ENCODE results near the gene QKI.

DNA sequence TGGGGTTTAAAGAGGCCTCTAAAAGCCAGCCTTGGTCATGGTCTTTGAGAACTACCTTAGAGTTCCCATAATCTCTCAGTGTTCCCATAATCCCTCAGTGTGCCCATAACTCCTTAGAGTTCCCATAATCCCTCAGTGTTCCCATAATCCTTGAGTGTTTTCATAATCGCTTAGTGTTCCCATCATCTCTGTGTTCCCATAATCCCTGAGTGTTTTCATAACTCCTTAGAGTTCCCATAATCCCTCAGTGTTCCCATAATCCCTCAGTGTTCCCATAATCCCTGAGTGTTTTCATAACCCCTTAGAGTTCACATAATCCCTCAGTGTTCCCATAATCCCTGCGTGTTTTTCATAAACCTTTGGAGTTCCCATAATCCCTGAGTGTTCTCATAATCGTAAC lies 199.2 kb downstream of the QKI start:
- TF ChIP-seq, protein P1, sequence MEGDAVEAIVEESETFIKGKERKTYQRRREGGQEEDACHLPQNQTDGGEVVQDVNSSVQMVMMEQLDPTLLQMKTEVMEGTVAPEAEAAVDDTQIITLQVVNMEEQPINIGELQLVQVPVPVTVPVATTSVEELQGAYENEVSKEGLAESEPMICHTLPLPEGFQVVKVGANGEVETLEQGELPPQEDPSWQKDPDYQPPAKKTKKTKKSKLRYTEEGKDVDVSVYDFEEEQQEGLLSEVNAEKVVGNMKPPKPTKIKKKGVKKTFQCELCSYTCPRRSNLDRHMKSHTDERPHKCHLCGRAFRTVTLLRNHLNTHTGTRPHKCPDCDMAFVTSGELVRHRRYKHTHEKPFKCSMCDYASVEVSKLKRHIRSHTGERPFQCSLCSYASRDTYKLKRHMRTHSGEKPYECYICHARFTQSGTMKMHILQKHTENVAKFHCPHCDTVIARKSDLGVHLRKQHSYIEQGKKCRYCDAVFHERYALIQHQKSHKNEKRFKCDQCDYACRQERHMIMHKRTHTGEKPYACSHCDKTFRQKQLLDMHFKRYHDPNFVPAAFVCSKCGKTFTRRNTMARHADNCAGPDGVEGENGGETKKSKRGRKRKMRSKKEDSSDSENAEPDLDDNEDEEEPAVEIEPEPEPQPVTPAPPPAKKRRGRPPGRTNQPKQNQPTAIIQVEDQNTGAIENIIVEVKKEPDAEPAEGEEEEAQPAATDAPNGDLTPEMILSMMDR (IDR thresholded peaks at IDR 0.05) = no peak
- TF ChIP-seq POLR2A (IDR thresholded peaks at IDR 0.05) = no peak

Data from right lobe of liver (tissue), 4 donors.